ENCODE results near the gene JMY. TPM values are rescaled to one million over a fixed set of nuclear protein-coding genes. Genes with fewer than 3 reads are reported as not detected.
"Not testable (repeated sequence)": the region's sequence is repeated elsewhere in the genome, so short reads cannot be mapped to it uniquely, and the experiment has no call there.

The JMY gene
- total and polyA plus RNA-seq, 2 donors (not counting 3 experiments of a cell fraction or from before 2014, with no cell fraction given), result 1.5 to 6.5 TPM

- no peak for FAIRE-seq
- Histone ChIP-seq H3K9me3 (replicated peaks; ENCODE audit: control insufficient read depth, insufficient read depth, low read length) (no peaks in the 10 kb centered on the region), H2AFZ (ENCODE audit: low read depth, low read length) (no peak overlapping the region), H3K9me1 (replicated peaks; ENCODE audit: control insufficient read depth, extremely low read depth, insufficient read depth, low read length) (no peaks in the 10 kb centered on the region), H3K27ac (ENCODE audit: insufficient read depth, low read depth, low read length) (no peak overlapping the region), H4K20me1 (replicated peaks; ENCODE audit: control insufficient read depth, extremely low read depth, insufficient read depth, low read length) (peaks cover 7% of the 10 kb centered on the region), H3K27me3 (ENCODE audit: control insufficient read depth in 2 of 2, insufficient read depth in 2 of 2, low read length in 2 of 2) (no peaks in the 10 kb centered on the region), H3K4me2 (ENCODE audit: insufficient read depth, low read length) (no peak overlapping the region), H3K4me3 (replicated peaks in 1 of 3; ENCODE audit: insufficient read depth in 1 of 3, low read depth in 1 of 3, low read length in 3 of 3) (no peak overlapping the region), H3K79me2 (ENCODE audit: control insufficient read depth, insufficient read depth, low read length) (no peaks in the 10 kb centered on the region), H3K4me1 (ENCODE audit: control insufficient read depth, extremely low read depth, insufficient read depth, low read length) (peaks cover 2% of the 10 kb centered on the region), H3K9ac (replicated peaks; ENCODE audit: extremely low read depth, insufficient read depth, low read length) (no peak overlapping the region), H3K36me3 (ENCODE audit: control insufficient read depth in 2 of 2, extremely low read depth in 1 of 2, insufficient read depth in 2 of 2, low read length in 2 of 2) (no peaks in the 10 kb centered on the region)
- no peak for TF ChIP-seq MAX (IDR thresholded peaks at IDR 0.05; ENCODE audit: insufficient read depth, insufficient read length)
- no peak for TF ChIP-seq FOS (IDR thresholded peaks at IDR 0.05; ENCODE audit: borderline replicate concordance, insufficient read depth, low read length)
- no peak for TF ChIP-seq CTCF (IDR thresholded peaks at IDR 0.05; ENCODE audit: extremely low read depth in 1 of 2, insufficient read depth in 1 of 2, low read depth in 1 of 2, low read length in 2 of 2)
- no TSS peak for BruUV-seq (replicated peaks)
- POLR2A ChIA-PET, result no interaction called here
- CTCF ChIA-PET, result interaction anchor here (1.8 kb wide), 1 partner anchor 840 kb away, joined by 3 read pairs; no protein-coding TSS in a partner anchor
- dilution Hi-C loops (cut with MboI; ENCODE audit: extremely low pct_ligation_motif_present, low sequenced_read_pairs) (no loop called here), intact Hi-C loops (cut with micrococcal nuclease) (no loop called here)
- no peak for DNase-seq (ENCODE audit: low read depth, low spot score)
Observed at GRCh38 chr5:79243224-79243623, 7.3 kb downstream of the JMY start.

DNA sequence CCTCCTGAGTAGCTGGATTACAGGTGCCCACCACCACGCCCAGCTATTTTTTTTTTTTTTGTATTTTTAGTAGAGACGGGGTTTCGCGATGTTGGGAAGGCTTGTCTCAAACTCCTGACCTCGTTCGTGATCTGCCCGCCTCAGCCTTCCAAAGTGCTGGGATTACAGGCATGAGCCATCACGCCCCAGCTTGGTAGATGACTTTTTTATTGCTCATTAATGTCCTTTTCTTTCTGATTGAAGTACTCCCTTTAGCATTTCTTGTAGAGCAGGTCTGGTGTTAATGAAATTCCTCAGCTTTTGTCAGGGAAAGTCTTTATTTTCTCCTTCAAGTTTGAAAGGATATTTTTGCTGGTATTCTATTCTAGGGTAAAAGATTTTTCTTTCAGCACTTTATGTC is 18.1 kb downstream of the JMY start:
- BruUV-seq (replicated peaks); intact Hi-C loops (cut with micrococcal nuclease); H3K9ac ChIP-seq (replicated peaks; ENCODE audit: extremely low read depth, insufficient read depth, low read length); H3K4me1 ChIP-seq (ENCODE audit: control insufficient read depth, extremely low read depth, insufficient read depth, low read length); H3K9me1 ChIP-seq (replicated peaks; ENCODE audit: control insufficient read depth, extremely low read depth, insufficient read depth, low read length); H3K79me2 ChIP-seq (ENCODE audit: control insufficient read depth, insufficient read depth, low read length); H3K36me3 ChIP-seq (ENCODE audit: control insufficient read depth in 2 of 2, extremely low read depth in 1 of 2, insufficient read depth in 2 of 2, low read length in 2 of 2); POLR2A ChIA-PET; H3K27ac ChIP-seq (ENCODE audit: insufficient read depth, low read depth, low read length); H3K4me2 ChIP-seq (ENCODE audit: insufficient read depth, low read length); H3K4me3 ChIP-seq (replicated peaks in 1 of 3; ENCODE audit: insufficient read depth in 1 of 3, low read depth in 1 of 3, low read length in 3 of 3); H4K20me1 ChIP-seq (replicated peaks; ENCODE audit: control insufficient read depth, extremely low read depth, insufficient read depth, low read length); H3K9me3 ChIP-seq (replicated peaks; ENCODE audit: control insufficient read depth, insufficient read depth, low read length); H2AFZ ChIP-seq (ENCODE audit: low read depth, low read length); FAIRE-seq; H3K27me3 ChIP-seq (ENCODE audit: control insufficient read depth in 2 of 2, insufficient read depth in 2 of 2, low read length in 2 of 2); dilution Hi-C loops (cut with MboI; ENCODE audit: extremely low pct_ligation_motif_present, low sequenced_read_pairs); DNase-seq (ENCODE audit: low read depth, low spot score): not testable (repeated sequence)
- CTCF ChIA-PET, result interaction anchor here (1.2 kb wide), 1 partner anchor 229 kb away, joined by 7 read pairs; no protein-coding TSS in a partner anchor
